ENCODE data around the gene MUC3A.

MUC3A gene

DNA sequence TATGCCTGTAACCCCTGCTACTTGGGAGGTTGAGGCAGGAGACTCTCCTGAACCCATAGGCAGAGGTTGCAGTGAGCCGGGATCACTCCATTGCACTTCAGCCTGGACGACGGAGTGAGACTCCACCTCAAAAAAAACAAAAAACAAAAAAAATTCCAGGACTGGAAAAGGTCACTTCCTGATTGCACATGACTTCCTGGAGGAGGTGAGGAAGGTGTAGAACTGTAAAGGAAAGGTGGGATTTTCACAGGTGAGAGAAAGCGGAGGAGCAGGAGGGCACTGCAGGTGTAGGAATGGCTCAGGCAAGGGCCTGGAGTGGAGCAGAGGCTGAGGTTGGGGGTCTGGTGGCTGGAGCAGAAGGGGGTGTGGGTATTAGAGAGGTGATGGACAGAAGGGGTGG is 3.2 kb upstream of the MUC3A start:
- no peak for DNase-seq

DNA sequence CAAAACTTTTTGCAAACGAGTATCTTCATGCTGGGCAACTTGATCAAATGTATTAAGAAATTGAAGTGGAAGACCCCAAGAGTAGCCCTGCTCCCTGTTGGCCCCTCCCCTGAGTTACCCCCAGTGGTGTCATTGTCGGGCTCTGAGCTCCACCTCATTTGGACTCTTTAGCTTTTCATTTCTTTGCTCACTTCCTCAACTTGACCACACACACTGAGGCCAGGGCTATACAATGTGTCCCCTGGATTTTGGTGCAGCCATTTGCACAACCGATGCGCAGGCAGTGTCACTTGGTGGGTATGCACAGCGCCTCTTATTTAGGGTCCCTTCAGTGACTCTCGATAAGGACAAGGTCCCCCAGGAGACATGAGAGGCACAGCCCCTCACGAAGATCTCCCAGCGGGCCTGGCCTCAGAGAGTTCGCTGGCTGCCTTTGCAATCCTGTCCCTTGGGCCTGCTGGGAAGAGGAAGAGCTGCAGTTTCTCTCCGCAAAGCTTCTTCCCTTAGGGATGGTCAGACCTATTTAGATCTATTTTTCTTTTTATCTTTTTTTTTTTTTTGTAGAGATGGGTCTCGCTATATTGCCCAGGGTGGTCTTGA is 2.5 kb upstream of the MUC3A start:
- no peak for DNase-seq

DNA sequence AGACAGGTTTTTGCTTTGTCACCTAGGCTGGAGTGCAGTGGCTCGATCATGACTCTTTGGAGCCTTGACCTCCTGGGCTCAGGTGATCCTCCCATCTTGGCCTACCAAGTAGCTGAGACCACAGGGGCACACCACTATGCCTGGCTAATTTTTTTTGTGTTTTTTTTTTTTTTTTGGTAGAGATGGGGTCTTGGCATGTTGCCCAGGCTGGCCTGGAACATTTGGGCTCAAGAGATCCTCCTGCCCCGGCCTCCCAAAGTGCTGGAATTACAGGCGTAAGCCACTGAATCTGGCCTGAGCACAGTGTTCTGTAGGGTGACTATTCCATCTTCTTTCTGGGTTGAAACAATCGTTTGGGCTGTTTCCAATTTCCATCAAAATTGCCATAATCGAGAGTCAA is 1.5 kb upstream of the MUC3A start:
- no peak for DNase-seq

DNA sequence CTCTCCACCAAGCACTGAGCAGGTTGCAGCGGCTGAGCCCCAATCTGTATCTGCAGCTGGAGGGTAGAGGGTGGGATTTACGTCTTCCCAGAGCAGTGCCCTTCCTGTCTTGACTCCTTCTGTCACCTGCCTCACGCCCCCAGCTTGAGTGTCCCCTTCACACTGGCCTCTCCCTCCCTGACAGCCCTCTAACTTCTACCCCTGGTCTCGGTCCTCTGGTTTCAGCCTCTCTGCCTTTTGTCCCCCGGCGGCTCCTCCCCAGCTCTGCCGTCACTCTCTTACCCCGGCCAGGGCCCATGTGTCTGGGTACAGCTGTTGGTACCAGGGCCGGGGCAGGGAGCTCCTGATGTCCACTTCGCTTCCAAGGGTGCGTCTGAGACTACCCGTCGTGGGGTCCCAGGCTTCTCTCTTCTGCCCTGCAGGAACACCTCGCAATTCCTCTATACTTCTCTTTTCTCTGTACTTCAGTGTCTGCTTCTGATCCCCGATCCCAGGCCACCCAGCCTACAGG is 654 bp downstream of the MUC3A start:
- no peak for DNase-seq

DNA sequence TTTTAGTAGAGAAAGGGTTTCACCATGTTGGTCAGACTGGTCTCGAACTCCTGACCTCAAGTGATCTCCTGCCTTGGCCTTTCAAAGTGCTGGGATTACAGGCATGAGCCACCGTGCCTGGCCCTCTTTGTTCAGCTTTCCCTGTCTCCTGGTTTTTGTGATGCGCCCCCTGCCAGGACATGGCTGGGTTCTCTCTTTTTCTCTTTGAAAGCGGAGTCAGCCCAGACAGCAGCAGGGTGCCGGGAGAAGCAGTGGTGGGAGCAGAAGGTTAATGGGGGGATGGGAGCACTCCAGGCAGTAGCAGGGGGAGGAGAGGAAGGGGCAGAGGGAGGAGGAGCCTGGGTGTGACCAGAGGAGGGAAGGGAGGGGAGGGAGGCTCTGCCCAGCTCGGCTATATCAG is 1.8 kb downstream of the MUC3A start:
- no peak for DNase-seq

DNA sequence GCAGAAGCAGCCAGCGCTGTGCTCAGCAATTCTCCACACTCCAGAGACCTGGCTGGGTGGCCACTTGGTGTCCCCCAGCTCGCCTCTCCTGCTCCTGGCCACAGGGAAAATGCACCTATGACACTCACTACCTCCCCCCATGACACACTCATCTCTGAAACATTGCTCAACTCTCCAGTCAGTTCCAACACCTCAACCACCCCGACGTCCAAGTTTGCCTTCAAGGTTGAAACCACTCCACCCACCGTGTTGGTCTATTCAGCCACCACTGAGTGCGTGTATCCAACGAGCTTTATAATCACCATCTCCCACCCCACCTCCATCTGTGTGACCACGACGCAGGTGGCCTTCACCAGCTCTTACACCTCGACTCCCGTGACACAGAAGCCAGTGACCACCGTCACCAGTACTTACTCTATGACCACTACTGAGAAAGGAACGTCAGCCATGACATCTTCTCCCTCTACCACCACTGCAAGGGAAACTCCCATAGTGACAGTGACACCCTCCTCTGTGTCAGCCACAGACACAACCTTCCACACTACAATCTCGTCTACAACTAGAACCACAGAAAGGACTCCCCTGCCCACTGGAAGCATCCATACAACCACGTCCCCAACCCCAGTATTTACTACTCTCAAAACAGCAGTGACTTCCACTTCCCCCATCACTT is 2.7 kb downstream of the MUC3A start:
- DNase-seq = no peak

DNA sequence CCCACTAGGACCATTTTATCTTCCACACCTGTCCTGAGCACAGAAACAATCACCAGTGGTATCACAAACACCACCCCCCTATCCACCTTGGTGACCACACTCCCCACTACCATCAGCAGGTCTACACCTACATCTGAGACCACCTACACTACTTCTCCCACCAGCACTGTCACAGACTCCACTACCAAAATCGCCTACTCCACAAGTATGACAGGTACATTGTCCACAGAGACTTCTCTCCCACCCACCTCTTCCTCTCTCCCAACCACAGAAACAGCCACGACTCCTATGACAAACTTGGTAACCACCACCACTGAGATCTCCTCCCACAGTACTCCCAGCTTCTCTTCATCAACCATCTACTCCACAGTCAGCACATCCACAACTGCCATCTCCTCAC is 3.3 kb downstream of the MUC3A start:
- no peak for DNase-seq

DNA sequence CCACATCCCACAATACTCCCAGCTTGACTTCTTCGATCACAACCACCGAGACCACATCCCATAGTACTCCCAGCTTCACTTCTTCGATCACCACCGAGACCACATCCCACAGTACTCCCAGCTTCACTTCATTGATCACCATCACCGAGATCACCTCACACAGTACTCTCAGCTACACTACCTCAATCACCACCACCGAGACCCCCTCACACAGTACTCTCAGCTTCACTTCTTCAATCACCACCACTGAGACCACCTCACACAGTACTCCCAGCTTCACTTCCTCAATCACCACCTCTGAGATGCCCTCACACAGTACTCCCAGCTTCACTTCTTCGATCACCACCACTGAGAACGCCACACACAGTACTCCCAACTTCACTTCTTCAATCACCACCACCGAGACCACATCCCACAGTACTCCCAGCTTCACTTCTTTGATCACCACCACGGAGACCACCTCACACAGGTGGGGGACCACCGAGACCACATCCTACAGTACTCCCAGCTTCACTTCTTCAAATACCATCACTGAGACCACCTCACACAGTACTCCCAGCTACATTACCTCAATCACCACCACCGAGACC is 8.6 kb downstream of the MUC3A start:
- DNase-seq = no peak

DNA sequence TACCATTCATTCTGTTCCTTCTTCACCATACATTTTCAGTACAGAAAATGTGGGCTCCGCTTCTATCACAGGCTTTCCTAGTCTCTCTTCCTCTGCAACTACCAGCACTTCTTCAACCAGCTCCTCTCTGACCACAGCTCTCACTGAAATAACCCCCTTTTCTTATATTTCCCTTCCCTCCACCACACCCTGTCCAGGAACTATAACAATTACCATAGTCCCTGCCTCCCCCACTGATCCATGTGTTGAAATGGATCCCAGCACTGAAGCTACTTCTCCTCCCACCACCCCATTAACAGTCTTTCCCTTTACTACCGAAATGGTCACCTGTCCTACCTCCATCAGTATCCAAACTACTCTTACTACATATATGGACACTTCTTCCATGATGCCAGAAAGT is 10.6 kb downstream of the MUC3A start:
- DNase-seq = no peak

DNA sequence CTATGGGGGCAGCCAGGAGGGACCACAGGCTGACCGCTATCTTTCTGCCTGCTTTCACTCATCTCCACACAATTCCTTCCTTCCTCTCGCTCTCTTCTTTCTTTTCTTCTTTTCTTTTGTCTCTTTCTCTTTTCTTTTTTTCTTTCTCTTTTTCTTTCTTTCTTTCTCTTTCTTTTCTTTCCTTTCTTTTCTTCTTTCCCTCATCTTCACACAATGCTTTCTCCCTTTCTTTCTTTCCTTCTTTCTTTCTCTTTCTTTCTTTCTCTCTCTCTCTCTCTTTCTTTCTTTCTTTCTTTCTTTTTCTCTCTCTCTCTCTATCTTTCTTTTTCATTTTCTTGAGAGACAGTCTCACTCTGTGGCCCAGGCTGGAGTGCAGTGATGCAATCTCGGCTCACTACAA is 13.2 kb downstream of the MUC3A start:
- DNase-seq = no peak

DNA sequence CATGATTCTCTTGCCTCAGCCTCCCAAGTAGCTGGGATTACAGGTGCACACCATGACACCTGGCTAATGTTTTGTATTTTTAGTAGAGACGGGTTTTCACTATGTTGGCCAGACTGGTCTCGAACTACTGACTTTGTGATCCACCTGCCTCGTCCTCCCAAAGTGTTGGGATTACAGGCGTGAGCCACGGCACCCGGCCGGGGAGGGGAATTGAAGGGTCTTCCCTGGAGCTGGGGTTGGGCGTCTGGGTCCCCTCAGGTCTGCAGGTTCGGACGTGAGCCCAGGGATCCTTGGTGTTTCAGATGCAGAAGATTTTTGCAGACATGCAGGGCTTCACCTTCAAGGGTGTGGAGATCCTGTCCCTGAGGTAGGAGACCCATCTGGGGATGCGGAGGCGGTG is 14.1 kb downstream of the MUC3A start:
- no peak for DNase-seq

DNA sequence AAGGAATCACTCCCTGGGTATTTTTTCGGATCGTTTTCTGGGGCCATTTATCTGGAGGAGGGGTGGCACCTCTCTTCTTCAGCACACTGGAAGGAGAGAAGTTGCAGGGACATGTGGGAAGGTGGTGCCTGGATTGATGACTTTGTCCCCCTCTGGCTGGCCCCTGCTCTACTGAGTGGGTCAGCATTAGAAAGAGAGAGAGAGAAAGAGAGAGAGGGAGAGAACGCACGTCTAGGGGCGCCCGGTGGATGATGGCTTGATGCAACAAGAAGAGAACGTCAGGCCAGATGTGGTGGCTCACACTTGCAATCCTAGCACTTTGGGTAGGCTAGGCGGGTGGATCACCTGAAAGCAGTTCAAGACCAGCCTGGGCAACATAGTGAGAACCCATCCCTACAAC is 14.5 kb downstream of the MUC3A start:
- no peak for DNase-seq

DNA sequence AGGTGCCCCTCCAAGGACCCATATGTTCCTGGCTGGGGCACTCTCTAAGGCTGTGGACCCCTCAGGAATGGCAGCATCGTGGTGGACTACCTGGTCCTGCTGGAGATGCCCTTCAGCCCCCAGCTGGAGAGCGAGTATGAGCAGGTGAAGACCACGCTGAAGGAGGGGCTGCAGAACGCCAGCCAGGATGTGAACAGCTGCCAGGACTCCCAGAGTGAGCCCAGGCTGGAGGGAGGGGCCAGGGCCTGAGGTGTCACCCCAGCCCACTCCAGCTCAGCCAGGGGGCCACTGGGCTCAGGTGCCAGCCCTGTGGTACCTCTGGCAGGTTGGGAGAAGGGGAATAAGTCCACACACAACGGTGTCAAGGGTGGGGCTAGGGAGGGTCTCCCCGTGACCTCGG is 15.3 kb downstream of the MUC3A start:
- no peak for DNase-seq

DNA sequence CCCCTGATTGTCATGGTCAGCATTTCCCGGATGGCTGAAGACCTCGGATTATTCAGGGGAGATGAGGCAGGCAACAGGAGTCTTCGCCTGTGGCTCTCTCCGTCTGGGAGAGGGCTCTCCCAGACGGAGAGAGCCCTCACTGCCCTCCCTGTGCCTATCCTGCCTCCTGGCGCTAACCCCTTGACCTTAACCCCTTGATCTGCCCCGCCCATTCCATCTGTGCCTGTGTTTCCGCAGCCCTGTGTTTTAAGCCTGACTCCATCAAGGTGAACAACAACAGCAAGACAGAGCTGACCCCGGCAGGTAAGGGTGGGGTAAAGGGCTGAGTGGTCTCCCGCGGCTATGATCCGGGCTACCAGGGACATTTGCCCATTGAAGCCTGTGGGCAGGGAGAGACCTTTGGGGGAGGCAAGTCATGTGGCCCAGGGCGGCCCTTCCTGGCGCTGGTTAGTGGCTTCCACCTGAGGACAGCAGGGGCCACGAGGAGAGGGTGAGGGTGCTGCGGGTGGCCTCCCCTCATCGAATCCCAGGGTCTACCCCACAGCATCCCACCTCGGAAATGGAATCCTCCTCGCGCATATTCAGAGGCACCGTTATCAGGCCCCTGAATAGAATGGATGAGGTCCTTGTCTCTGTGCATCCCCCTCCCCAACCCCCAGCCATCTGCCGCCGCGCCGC is 15.8 kb downstream of the MUC3A start:
- no peak for DNase-seq

DNA sequence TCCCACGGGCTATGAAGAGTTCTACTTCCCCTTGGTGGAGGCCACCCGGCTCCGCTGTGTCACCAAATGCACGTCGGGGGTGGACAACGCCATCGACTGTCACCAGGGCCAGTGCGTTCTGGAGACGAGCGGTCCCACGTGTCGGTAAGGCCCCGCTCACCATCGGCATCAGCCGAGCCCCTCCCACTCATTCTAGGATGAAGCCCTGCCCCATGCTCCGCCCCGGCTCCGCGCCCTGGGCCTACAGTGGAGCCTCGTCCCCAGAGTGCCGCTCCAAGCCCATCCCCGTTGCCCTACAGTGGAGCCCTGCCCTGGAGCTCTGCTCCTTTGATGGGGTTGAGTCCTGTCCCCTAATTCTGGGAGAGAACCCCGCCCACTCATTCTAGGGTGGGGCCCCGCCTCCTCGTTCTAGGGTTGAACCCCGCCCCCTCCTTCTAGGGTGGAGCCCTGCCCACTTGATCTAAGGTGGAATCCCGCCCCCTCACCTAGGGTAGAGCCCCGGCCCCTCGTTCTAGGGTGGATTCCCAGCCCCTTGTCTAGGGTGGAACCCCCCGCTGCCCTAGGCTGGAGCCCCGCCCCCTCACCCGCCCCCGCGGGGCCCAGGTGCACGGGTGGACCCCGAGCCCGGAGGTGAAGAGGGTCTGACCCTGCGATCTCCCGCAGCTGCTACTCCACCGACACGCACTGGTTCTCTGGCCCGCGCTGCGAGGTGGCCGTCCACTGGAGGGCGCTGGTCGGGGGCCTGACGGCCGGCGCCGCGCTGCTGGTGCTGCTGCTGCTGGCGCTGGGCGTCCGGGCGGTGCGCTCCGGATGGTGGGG is 16.6 kb downstream of the MUC3A start:
- no peak for DNase-seq

DNA sequence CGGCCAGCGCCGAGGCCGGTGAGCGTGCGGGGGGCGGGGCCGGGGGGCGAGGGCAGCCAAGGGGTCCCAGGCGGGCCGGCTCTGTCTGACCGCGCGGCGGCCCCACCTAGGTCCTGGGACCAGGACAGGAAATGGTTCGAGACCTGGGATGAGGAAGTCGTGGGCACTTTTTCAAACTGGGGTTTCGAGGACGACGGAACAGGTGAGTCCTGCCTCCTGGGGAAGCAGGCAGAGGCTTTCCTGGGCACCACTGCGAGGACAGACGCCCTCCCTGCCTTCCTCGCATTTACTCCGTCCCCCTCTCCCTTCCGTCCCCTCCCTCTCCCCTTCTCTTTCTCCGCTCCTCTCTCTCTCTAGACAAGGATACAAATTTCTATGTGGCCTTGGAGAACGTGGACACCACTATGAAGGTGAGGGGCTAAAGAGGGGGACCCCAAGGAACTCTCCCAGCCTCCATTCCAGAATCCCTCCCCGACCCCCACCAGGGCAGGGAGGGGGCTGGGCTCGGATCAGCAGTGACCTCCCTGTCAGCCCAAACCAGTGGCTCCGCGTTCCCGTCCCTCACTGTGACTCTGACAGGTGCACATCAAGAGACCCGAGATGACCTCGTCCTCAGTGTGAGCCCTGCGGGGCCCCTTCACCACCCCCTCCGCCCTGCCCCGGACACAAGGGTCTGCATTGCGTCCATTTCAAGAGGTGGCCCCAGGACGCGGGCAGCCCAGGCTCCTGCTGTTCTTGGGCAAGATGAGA is 17.4 kb downstream of the MUC3A start:
- DNase-seq = no peak

DNA sequence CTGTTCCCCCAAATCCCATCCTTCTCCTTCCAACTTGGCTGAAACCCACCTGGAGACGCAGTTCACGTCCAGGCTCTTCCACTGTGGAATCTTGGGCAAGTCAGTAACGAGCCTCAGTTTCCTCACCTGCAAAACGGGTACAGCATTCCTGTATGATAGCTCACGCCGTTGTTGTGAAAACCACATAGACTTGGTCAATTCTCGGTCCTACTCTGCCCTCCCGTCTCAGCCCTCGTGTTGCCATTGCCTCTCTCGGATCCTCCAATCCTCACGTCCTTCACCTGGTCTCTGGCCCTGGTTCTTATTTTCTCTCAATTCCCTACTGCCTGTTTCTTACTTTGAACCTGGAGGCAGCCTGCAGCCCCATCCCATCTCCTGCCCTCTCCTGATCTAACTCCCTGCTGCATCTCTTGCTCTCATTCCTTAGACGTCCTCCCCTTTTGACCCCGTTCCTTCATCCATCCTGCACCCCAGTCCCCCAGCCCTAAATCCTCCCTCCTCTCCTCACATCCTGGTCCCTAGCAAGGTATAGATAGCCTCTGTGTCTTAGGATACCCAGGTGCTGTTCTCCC is 18.0 kb downstream of the MUC3A start:
- DNase-seq = no peak

DNA sequence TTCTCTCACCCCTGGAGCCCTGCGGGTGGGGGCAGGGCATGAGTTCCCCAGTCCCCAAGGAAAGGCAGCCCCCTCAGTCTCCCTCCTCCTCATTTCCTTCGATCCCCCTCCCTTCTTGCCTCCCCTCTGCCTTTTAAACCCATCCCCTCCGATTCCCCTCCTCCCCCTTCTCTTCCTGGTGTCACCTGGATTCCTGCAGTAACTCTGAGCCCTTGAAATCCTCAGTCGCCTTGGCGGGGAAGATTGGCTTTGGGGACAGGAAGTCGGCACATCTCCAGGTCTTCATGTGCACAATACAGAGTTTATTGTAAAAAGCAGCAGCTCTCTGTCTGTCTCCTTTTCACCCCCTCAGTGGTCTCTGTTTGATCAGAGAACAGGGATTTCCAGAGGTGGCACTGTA is 18.7 kb downstream of the MUC3A start:
- no peak for DNase-seq

DNA sequence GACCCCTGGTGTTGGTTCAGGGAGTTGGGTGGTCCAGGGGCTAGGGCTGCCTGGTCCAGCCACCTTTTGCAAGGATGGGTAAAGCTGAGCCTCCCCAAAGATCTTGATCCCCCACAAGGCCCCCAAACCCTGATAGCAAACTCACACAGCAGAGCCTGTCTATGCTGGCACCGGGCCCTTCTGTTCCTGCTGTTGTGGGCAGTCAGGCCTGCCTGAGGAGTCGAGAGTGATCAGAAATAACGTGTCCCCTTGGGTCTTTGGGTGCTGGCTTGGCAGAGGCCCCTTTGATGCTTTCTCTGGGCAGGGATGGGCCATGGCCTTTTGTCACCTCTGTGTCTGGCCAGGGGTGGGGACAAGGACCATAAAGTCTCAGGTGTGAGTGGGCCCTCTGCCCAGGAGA is 19.3 kb downstream of the MUC3A start:
- DNase-seq = no peak

DNA sequence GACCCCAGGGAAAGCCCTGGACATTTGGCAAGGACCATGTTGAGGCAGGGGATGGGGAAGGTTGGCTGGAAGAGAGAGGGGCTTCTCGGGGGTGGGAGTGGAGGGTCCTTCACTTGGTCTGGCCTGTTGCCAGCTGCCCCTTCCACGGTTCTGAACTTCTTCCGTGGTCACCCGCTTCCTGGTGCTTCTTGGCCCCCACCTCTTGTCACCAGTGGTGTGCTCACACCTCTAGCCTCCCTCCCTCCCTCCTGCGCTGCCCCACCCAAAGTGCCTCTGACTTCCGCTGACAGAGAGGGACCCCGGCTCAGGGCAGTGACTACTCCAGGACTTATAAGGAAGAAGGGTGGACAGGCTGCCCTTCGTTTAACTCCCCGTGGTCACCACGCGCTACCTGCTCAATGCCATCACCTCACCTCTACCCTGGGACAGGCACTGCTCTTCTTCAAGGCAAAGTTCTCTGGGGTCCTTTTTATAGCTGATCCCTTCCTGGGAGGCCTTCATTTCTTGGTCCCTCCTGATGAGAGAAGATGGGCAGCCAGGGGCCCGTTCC is 19.8 kb downstream of the MUC3A start, which contains the start of gene MUC12:
MUC12 (plus strand) TSS at position 500 of the 550 bp plus-strand sequence. CDS start 58 bp downstream, outside the sequence.
- no peak for DNase-seq

All from NCI-H1930 (cell line).